ENCODE data around the gene CLDN10. TPM values are rescaled to one million over a fixed set of nuclear protein-coding genes. Genes with fewer than 3 reads are reported as not detected.

Gene CLDN10, protein sequence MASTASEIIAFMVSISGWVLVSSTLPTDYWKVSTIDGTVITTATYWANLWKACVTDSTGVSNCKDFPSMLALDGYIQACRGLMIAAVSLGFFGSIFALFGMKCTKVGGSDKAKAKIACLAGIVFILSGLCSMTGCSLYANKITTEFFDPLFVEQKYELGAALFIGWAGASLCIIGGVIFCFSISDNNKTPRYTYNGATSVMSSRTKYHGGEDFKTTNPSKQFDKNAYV
- polyA plus RNA-seq (2013, experiment 1 of 2): 4.7 TPM
- 2.8 TPM for polyA plus RNA-seq (2013, experiment 2 of 2)

DNA sequence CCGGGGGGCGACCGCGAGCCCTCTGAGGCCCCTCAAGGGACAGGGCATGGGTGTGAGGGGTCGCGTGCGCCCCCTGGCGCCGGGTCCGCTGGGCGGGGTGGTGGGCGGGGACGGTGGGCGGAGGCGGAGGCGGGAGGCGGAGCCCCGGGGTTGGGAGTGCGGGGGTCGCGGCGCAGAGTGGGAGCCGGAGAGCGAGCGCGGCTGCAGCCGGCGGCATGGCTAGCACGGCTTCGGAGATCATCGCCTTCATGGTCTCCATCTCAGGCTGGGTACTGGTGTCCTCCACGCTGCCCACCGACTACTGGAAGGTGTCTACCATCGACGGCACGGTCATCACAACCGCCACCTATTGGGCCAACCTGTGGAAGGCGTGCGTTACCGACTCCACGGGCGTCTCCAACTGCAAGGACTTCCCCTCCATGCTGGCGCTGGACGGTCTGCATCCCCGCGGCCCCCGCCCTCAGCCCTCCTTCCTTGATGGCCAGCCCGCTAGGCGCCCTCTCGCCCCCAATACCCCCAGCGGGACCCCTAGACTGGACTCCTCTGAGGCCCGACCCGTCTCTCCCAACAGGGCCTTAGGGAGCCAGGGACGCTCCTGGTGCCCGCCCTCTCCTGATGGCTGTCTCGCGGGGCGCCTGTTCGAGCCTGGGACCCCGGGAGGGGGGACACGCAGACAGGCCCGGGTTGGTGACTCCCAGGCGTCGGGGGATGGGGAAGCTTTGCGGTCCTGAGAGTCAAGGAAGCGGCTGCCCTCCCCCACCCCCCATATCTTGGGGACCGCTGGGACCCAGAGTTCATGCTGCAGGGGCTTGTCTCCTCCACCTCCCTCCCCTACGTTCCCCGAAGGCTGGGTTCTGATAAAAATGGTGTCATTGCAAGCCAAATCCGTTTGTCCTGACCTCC lies at the start of gene CLDN10:
Gene CLDN10, plus strand, starts transcription at position 182 of the 903 bp plus-strand sequence. Its CDS starts 34 bp downstream, at position 216.
- H3K4me1 ChIP-seq (ENCODE audit: control insufficient read depth, insufficient read depth, low read length, poor library complexity, severe bottlenecking): peaks cover 9% of the 10 kb centered on the region
- 1 to 3% methylated on average over 37 to 38 of the region's 70 CpGs for WGBS, 2 experiments (ENCODE audit: insufficient coverage in 2 of 2)
- H3K4me3 ChIP-seq (ENCODE audit: extremely low read depth, insufficient read depth, low read length, poor library complexity, severe bottlenecking): peak within 1 kb of the TSS; percentile 43
- no peak within 1 kb of the TSS for H3K27ac ChIP-seq (ENCODE audit: low read depth, low read length, severe bottlenecking)
- no peaks in the 10 kb centered on the region for H3K36me3 ChIP-seq (ENCODE audit: control insufficient read depth, insufficient read depth, low read length)
- H3K9me3 ChIP-seq (ENCODE audit: control insufficient read depth, low read length): no peaks in the 10 kb centered on the region

DNA sequence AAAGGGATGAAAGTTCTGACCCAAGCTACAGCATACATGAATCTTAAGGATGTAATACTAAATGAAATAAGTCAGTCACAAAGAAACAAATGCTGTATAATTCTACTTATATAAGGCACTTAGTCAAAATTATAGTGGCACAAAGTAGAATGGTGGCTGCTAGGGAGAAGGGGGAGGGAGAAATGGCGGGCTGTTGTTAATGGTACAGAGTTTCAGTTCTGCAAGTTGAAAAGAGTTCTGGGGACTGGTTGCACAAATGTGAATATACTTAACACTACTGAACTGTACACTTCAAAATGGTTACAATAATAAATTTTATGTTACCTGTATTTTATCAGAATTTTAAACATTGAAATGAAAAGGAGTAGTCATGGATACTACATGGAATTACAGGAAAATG lies 48.9 kb upstream of the CLDN10 start:
- no peak overlapping the region for H3K27ac ChIP-seq (ENCODE audit: low read depth, low read length, severe bottlenecking)
- H3K36me3 ChIP-seq (ENCODE audit: control insufficient read depth, insufficient read depth, low read length): no peaks in the 10 kb centered on the region
- H3K4me3 ChIP-seq (ENCODE audit: extremely low read depth, insufficient read depth, low read length, poor library complexity, severe bottlenecking): no peak overlapping the region
- peaks cover 10% of the 10 kb centered on the region for H3K4me1 ChIP-seq (ENCODE audit: control insufficient read depth, insufficient read depth, low read length, poor library complexity, severe bottlenecking)
- peaks cover 3% of the 10 kb centered on the region for H3K9me3 ChIP-seq (ENCODE audit: control insufficient read depth, low read length)
- WGBS, 2 experiments (ENCODE audit: insufficient coverage in 2 of 2): no CpG with 5 or more reads among the region's 1 CpG

DNA sequence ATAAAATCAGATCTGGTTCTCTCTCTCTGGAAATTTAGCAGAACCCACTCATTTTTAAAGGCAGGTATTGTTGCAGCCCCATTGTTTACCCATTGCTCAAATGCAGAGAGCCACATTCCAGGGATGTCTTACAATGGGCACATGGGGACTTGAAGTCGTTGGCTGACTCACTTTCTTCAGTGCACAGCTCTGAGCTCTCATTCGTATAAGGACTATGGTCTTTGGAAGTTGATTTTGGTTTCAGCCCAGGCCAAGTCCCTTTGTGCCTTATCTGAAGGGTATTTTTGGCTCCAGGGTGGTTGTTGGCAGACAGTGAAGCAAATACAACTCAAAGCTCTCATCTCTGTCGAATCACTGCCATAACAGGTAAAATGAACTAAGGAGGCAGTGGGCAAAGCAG lies 47.3 kb upstream of the CLDN10 start:
- H3K36me3 ChIP-seq (ENCODE audit: control insufficient read depth, insufficient read depth, low read length): no peaks in the 10 kb centered on the region
- H3K4me1 ChIP-seq (ENCODE audit: control insufficient read depth, insufficient read depth, low read length, poor library complexity, severe bottlenecking): peaks cover 8% of the 10 kb centered on the region
- H3K27ac ChIP-seq (ENCODE audit: low read depth, low read length, severe bottlenecking): no peak overlapping the region
- peaks cover 3% of the 10 kb centered on the region for H3K9me3 ChIP-seq (ENCODE audit: control insufficient read depth, low read length)
- H3K4me3 ChIP-seq (ENCODE audit: extremely low read depth, insufficient read depth, low read length, poor library complexity, severe bottlenecking): no peak overlapping the region
- 20 to 40% methylated on average over 1 of the region's 3 CpGs for WGBS, 2 experiments (ENCODE audit: insufficient coverage in 2 of 2)

DNA sequence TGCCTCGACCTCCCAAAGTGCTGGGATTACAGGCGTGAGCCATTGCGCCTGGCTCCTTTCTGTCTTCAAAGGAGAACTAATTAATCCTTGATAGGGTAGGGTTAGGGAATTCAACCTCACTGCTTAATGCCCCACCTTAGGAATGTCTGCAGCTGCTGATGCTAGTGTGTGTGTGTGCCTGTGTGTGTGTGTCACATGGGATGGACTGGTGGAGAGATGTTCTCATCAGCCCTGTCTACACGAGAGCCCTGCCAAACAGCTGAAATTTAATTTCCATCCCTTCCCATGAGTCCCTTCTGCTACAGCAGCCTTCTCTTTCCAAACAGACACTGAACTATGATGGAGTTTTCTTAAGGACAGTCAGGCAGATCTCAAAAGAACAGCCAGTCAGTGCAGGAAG lies 46.5 kb upstream of the CLDN10 start:
- no peak overlapping the region for H3K4me3 ChIP-seq (ENCODE audit: extremely low read depth, insufficient read depth, low read length, poor library complexity, severe bottlenecking)
- H3K4me1 ChIP-seq (ENCODE audit: control insufficient read depth, insufficient read depth, low read length, poor library complexity, severe bottlenecking): peaks cover 4% of the 10 kb centered on the region
- H3K9me3 ChIP-seq (ENCODE audit: control insufficient read depth, low read length): peaks cover 3% of the 10 kb centered on the region
- 100% methylated on average over 1 to 3 of the region's 4 CpGs for WGBS, 2 experiments (ENCODE audit: insufficient coverage in 2 of 2)
- no peaks in the 10 kb centered on the region for H3K36me3 ChIP-seq (ENCODE audit: control insufficient read depth, insufficient read depth, low read length)
- no peak overlapping the region for H3K27ac ChIP-seq (ENCODE audit: low read depth, low read length, severe bottlenecking)

DNA sequence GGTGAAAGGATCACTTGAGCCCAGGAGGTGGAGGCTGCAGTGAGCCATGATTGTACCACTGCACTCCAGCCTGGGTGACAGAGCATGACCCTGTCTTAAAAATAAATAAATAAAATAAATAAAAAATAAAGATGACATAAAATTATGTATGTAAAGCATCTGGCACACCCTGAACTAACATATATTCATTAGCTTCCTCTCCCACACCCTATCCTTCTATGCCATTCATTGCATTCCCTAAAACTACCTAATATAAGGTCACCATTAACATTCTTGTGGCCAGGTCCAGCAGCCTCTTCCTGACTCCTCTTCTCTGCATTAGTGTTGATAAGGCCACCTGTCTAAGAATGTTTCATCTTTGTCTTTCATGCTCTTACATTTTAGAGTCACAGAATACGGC lies 44.5 kb upstream of the CLDN10 start:
- H3K9me3 ChIP-seq (ENCODE audit: control insufficient read depth, low read length): no peaks in the 10 kb centered on the region
- H3K4me1 ChIP-seq (ENCODE audit: control insufficient read depth, insufficient read depth, low read length, poor library complexity, severe bottlenecking): peaks cover 4% of the 10 kb centered on the region
- WGBS, 2 experiments (ENCODE audit: insufficient coverage in 2 of 2): 55% methylated on average over 1 of the region's 1 CpG; no CpG with 5 or more reads in 1 of the 2 experiments
- H3K4me3 ChIP-seq (ENCODE audit: extremely low read depth, insufficient read depth, low read length, poor library complexity, severe bottlenecking): no peak overlapping the region
- no peak overlapping the region for H3K27ac ChIP-seq (ENCODE audit: low read depth, low read length, severe bottlenecking)
- no peaks in the 10 kb centered on the region for H3K36me3 ChIP-seq (ENCODE audit: control insufficient read depth, insufficient read depth, low read length)

DNA sequence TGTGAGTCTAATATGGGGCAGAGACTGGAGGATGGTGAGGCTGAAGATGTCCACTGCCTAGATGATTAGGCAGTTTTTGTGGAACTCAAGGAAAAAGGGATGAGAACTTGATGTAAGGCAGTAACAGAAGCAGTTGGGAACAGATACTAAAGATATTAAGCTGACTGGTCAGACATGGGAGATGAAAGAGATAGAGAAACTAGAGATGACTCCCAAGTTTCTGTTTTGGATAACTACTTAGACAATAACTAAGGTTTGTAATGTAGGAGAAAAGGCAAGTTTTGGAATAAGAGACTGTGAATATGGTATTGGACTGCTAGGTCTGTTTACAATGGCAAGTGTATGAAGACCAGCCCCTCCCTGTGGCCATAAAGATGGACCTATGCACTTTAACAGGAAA lies 43.5 kb upstream of the CLDN10 start:
- no peak overlapping the region for H3K4me3 ChIP-seq (ENCODE audit: extremely low read depth, insufficient read depth, low read length, poor library complexity, severe bottlenecking)
- peak overlapping the region; percentile 51 for H3K27ac ChIP-seq (ENCODE audit: low read depth, low read length, severe bottlenecking)
- H3K36me3 ChIP-seq (ENCODE audit: control insufficient read depth, insufficient read depth, low read length): no peaks in the 10 kb centered on the region
- no peaks in the 10 kb centered on the region for H3K9me3 ChIP-seq (ENCODE audit: control insufficient read depth, low read length)
- H3K4me1 ChIP-seq (ENCODE audit: control insufficient read depth, insufficient read depth, low read length, poor library complexity, severe bottlenecking): peaks cover 4% of the 10 kb centered on the region

DNA sequence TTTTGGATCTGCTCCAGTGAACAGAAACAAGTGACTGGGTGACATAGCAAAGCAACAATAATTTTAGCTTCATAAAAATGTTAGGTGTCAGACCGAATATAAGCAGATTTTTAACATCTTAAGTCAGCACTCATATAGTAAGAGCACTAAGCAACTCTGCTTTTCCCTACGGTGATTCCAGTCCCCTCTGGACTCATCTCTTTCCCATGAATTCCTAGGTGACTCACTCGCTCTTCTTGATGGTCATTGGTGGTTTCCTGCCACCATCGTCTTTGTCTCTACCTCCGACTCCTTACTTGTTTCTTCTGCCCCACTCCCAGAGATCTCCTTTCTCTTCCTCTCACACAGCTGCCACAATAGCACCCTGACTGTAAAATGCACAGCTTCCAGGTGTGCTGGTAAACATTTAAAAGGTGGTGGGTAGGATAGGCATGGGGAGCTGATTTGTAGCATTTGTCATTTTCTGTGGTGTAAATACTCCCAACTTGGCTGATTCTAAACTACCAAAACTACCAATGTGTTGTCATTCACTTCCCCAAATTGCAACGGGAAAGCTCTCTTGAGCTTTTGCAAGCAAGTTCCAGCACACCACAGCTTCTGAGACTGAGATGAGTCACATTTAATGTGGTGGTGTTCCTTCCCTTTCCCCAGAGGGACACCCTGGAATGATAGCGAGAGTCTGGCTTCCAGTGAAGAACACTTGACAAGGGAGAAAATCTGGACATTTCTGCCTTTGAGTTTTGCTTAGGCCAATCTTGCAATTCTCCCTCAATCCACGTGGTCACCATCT lies 42.8 kb upstream of the CLDN10 start:
- WGBS, 2 experiments (ENCODE audit: insufficient coverage in 2 of 2): 56 to 69% methylated on average over 5 of the region's 8 CpGs
- Histone ChIP-seq H3K27ac (ENCODE audit: low read depth, low read length, severe bottlenecking) (peak overlapping the region; percentile 91), H3K4me1 (ENCODE audit: control insufficient read depth, insufficient read depth, low read length, poor library complexity, severe bottlenecking) (peaks cover 4% of the 10 kb centered on the region), H3K4me3 (ENCODE audit: extremely low read depth, insufficient read depth, low read length, poor library complexity, severe bottlenecking) (no peak overlapping the region), H3K9me3 (ENCODE audit: control insufficient read depth, low read length) (no peaks in the 10 kb centered on the region), H3K36me3 (ENCODE audit: control insufficient read depth, insufficient read depth, low read length) (no peaks in the 10 kb centered on the region)

DNA sequence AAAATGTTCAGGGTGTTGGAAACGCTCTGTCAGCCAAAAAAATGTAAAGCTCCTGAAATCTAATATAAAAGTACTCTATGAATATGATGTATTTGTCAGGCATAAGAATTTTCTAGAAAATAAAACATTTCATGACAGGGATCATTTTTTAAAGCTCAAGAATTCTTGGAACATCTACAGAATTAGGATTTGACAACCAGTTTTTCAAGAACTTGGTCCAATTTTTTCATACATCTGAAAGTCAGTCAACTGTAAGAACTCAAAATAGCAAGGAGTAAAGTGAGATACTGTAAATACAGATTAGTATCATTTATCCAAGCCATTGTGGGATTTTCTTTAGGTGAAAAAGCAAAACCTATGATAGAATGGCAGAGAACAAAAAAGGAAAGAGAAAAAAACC lies 41.6 kb upstream of the CLDN10 start:
- H3K4me1 ChIP-seq (ENCODE audit: control insufficient read depth, insufficient read depth, low read length, poor library complexity, severe bottlenecking): peaks cover 4% of the 10 kb centered on the region
- no peaks in the 10 kb centered on the region for H3K9me3 ChIP-seq (ENCODE audit: control insufficient read depth, low read length)
- no peak overlapping the region for H3K27ac ChIP-seq (ENCODE audit: low read depth, low read length, severe bottlenecking)
- no peaks in the 10 kb centered on the region for H3K36me3 ChIP-seq (ENCODE audit: control insufficient read depth, insufficient read depth, low read length)
- WGBS, 2 experiments (ENCODE audit: insufficient coverage in 2 of 2): no CpG with 5 or more reads among the region's 1 CpG
- H3K4me3 ChIP-seq (ENCODE audit: extremely low read depth, insufficient read depth, low read length, poor library complexity, severe bottlenecking): no peak overlapping the region

DNA sequence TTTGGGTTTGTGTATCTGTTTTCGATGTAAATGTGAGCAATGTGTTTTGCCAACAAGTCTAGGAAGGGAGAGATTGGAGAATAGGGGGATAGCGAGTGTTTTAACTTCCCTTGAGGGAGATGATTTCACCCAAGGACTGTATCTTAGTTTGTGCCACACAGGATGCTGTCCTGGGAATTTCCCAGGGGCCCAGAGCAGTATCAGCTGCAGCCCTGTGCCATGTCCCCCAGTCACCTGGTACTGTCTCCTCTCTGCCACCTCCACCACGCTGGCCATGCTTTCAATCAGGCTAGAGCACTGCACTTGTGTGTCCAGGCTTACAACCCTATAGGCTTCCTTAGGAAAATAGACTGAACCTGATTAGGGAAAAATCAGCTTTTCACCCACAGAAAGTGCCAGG lies 40.1 kb upstream of the CLDN10 start:
- no peaks in the 10 kb centered on the region for H3K36me3 ChIP-seq (ENCODE audit: control insufficient read depth, insufficient read depth, low read length)
- H3K4me1 ChIP-seq (ENCODE audit: control insufficient read depth, insufficient read depth, low read length, poor library complexity, severe bottlenecking): peaks cover 4% of the 10 kb centered on the region
- 76 to 80% methylated on average over 2 to 3 of the region's 3 CpGs for WGBS, 2 experiments (ENCODE audit: insufficient coverage in 2 of 2)
- no peak overlapping the region for H3K4me3 ChIP-seq (ENCODE audit: extremely low read depth, insufficient read depth, low read length, poor library complexity, severe bottlenecking)
- H3K27ac ChIP-seq (ENCODE audit: low read depth, low read length, severe bottlenecking): no peak overlapping the region
- no peaks in the 10 kb centered on the region for H3K9me3 ChIP-seq (ENCODE audit: control insufficient read depth, low read length)

DNA sequence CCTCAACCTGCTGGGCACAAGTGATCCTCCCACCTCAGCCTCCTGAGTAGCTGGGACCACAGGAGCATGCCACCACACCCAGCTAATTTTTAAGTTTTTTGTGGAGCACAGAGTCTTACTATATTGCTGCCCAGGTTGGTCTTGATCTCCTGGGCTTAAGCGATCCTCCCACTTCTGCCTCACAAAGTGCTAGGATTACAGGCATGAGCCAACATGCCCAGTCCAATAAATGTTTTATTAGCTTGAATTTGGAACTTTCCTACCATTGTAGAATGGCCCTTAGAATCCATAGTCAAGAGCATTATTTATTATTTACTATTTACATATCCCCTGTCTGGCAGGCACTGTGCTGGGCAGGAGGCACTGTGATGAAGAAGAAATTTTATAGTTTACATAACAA lies 39.6 kb upstream of the CLDN10 start:
- WGBS, 2 experiments (ENCODE audit: insufficient coverage in 2 of 2): 100% methylated on average over 1 of the region's 1 CpG; no CpG with 5 or more reads in 1 of the 2 experiments
- H3K27ac ChIP-seq (ENCODE audit: low read depth, low read length, severe bottlenecking): no peak overlapping the region
- H3K9me3 ChIP-seq (ENCODE audit: control insufficient read depth, low read length): no peaks in the 10 kb centered on the region

More for the DNA sequence above, 39.6 kb upstream of the CLDN10 start:
- no peaks in the 10 kb centered on the region for H3K36me3 ChIP-seq (ENCODE audit: control insufficient read depth, insufficient read depth, low read length)
- H3K4me1 ChIP-seq (ENCODE audit: control insufficient read depth, insufficient read depth, low read length, poor library complexity, severe bottlenecking): peaks cover 4% of the 10 kb centered on the region
- no peak overlapping the region for H3K4me3 ChIP-seq (ENCODE audit: extremely low read depth, insufficient read depth, low read length, poor library complexity, severe bottlenecking)
